GM18499 (cell line): ENCODE measurements around the gene TFE3.
A peak's percentile ranks its signal among the peaks of the same experiment; 100 is the strongest.

Experiments used
- ATAC-seq: cut with Tn5 transposase; IDR thresholded peaks from one replicate; pipeline ENCODE4 v1.9.1; 2021; ENCODE audit warnings: moderate number of reproducible peaks; ENCODE audit not compliant: insufficient read depth, unreplicated experiment

Gene TFE3

DNA sequence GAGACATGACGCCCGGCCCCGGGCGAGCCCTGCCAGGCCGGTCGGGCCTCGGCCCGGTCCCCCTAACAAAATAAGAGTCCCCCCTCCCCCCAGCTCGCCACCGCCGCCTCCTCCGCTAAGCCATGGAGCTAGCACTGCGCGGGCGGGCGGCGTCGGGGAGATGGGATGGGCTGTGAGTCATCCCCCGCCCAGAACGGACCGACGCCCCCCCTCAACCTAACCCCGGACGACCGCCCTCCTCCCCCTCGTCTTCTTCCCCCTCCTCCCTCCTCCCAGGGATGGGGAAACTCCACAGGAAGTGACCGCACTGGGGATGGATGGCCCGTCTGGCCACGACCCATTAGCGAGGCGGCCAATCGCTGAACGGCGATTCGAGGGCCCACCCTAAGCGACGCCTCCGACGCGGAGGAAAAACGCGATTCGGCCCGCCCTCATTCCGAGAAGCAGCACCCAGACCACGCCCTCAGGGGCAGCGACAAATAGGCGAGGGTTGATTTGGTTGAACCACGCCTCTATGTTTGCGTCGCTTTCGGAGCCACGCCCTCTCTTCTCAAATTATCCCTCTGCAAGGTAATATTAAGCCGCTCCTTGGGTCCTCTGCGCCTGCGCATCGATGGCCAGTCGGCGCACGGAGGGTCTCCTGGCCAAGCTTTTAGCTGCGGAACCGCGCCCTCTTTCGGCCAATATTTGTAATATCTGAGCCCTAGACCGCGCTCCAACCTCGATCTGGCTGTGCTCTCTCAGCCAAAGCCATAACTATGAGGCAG lies at the start of gene TFE3:
TFE3 (minus strand) TSS at position 138 of the 767 bp plus-strand sequence; CDS start at position 7, 131 bp downstream.
- peak; percentile 80 for ATAC-seq

GRCh38 chrX:49089553-49089952 lies 46.4 kb upstream of the TFE3 start:
- ATAC-seq, result no peak

DNA sequence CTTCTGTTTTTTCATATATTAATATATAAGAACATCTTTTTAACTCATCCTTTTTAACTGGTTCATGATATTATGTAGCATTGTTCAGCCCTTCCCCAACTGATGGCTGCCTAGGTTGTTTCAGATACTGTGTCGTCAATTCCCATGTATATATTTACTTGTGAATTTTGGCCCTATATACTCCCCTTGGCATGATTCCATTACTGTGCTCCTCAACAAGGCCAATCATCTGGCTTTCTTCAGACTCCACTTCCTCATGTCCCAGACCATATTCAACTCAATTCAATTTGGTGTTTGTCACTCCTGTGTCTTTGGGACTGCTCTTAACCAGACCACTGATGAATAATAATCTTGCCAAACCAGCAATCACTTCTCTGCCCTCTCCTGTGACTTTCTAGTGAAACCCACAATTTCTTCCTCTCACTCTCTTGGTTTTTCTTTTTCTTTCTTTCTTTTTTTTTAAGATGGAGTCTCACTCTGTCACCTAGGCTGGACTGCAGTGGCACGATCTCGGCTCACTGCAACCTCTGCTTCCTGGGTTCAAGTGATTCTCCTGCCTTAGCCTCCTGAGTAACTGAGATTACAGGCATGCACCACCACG lies 39.2 kb upstream of the TFE3 start:
- no peak for ATAC-seq

- no peak for ATAC-seq
These were observed 36.6 kb upstream of the TFE3 start, which contains the start of gene WDR45 for GRCh38 chrX:49079489-49080428. Gene WDR45 (minus strand): TSS chrX:49079887. CDS start chrX:49078095, 1,792 bp downstream.

DNA sequence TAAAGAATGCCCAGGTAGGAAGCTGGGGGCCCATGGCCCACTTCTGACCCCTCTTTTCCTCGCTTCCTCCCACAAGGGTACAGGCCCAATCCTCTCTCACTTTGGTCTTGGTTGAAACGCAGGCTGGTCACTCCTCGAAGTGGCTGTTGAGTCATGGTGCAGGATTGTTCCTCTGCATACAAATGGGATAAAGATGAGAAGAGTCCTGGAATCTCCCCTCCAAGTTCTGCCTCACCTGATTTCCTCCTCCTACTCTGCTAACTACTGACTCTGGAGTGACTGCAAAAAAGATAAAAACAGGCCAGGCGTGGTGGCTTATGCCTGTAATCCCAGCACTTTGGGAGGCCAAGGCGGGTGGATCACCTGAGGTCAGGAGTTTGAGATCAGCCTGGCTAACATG lies 34.8 kb upstream of the TFE3 start:
- ATAC-seq, result no peak

GRCh38 chrX:49075347-49075746 lies 32.2 kb upstream of the TFE3 start:
- ATAC-seq, result no peak

DNA sequence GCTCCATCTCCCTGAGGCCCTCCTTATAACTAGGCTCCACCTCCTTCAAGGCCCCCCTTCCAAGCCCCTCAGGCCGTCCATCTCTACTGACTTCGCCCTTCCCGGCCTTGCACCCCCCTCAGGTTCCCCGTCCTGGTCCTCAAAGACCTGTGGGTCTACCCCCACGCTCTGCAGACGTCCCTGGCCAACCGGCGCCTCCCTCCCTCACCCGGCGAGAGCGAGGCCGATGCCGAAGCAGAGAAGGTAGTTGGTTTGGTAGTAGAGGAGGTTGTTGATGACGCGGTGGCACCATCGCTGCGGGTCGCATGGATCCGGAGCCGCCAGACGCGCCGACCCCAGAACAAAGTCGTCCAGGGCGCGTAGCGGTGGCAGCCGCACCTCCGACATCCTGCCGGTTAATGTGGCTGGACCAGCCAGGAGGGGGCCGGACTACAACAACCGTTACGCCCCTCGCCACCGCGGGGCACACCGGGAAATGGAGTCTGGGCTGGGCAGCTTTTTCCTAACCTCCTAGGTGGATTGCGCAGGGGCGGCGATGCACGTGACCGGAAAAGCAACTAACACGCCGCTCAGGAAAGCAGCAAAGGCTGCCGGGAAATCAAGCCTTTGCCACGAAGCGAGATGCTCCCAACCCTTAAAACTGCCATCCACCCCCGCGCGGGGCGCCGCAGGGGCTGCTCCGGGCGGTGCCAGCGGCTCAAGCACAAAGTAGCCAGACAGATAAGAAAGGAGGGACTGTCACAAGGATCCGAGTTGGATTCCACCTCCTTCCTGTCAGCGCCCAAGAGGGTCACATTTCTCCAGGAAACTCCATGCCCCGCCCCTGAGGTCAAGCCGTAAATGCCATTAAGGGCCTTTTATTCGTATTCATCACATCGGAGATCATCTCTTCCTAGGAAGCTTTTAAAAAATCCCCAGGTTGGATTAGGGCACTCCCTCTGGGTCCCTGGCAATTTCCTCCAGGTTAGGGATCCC lies 30.7 kb upstream of the TFE3 start, which contains the start of gene PRAF2:
PRAF2 (minus strand) TSS at position 402 of the 975 bp plus-strand sequence; CDS start at position 387, 15 bp downstream.
- ATAC-seq, result peak; percentile 62

- ATAC-seq, result no peak
These were observed 29.5 kb upstream of the TFE3 start for GRCh38 chrX:49072712-49073095.

- ATAC-seq, result no peak
These were observed 28.9 kb upstream of the TFE3 start for GRCh38 chrX:49071877-49072711.

DNA sequence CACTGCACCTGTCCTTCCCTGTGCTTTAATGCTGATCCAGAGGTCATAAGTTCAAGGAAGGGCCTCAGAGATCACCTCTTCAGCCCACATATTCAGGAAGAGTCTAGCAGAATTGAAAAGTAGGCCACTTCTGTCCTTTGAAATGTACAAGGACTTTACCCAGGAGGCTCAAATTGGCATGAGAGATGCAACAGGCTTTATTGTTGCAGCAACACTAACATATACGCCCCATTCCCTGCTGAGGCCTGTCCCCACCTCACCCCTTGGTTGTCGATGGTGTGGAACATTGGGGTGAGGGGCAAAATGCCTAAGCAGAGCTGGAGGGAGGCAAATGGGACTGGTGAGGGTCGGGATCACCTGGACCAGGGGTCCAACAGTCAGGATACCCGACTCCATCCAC lies 27.8 kb upstream of the TFE3 start:
- ATAC-seq, result no peak

DNA sequence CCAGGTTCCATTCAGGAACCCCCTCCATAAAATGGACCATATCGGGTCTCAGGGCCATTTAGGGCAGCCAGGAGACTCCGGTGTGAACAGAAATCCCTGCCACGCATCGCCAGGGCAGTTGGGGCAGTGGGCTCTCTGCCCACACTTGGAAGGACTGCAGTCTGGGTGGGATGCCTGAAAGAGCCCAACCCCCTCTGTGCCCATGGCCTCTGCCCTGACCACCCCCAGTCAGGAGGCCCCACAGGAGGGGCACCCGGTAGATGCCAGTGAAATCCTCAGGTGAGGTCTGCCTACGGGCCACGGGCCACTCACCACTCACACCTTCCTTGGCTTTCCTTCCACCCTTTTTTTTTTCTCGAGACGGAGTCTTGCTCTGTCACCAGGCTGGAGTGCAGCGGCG lies 25.9 kb upstream of the TFE3 start:
- ATAC-seq, result no peak

DNA sequence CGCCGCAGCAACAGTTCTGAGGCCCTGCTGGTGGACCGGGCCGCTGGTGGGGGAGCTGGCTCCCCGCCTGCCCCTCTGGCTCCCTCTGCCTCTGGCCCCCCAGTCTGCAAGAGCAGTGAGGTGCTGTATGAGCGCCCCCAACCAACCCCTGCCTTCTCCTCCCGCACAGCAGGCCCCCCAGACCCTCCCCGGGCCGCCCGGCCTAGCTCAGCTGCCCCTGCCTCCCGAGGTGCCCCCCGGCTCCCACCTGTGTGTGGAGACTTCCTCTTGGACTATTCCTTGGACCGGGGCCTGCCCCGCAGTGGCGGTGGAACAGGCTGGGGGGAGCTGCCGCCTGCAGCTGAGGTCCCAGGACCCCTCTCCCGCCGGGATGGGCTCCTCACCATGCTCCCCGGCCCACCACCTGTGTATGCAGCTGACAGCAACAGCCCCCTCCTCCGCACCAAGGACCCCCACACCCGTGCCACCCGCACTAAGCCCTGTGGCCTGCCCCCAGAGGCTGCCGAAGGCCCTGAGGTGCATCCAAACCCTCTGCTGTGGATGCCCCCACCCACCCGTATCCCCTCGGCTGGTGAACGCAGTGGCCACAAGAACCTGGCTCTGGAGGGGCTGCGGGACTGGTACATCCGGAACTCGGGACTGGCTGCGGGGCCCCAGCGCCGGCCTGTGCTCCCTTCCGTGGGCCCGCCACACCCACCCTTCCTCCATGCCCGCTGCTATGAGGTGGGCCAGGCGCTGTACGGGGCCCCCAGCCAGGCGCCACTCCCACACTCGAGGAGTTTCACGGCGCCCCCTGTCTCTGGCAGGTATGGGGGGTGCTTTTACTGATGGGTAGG lies 24.3 kb upstream of the TFE3 start:
- no peak for ATAC-seq

- ATAC-seq, result no peak
These were observed 23.5 kb upstream of the TFE3 start for GRCh38 chrX:49066690-49067089.

DNA sequence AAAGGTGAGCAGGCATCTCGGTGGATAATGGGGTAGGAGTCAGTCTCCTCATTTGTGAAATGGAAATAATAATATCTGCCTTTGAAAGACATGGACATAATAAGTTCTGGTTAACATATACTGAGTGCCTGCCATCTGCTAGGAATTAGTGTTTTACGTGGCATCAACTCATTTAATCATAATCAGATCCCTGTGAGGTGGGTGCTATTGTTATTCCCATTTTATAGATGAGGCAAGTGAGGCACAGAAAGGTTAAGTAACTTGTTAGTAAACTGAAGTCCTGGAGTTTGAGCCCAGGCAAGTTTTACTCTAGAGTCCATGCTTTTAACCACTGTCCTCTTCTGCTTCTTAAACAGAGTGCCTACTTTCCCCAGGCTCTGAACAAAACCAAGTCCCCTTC lies 23.1 kb upstream of the TFE3 start:
- ATAC-seq, result no peak

DNA sequence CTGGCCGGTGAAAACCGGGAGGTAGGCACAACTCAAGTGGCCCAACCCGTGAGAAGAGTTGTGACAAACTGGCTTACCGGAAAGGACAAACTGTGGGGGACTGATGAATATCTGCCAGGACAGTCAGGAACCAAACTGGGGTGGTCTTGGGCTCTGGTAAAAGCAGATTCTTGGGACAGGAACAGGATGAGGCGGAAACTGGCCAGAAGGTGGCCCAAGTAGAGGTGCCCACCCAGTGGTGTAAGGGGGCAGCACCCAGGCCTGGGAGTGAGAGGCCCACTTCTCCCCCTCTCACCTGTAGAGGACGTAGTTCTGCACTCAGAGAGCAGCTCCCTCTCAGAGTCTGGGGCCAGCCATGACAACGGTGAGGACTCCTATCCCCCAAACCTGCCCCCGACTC lies 21.6 kb upstream of the TFE3 start:
- ATAC-seq, result no peak

GRCh38 chrX:49064303-49064702 lies 21.1 kb upstream of the TFE3 start:
- ATAC-seq, result no peak

- ATAC-seq, result no peak
These were observed 20.6 kb upstream of the TFE3 start for GRCh38 chrX:49063715-49064114.

DNA sequence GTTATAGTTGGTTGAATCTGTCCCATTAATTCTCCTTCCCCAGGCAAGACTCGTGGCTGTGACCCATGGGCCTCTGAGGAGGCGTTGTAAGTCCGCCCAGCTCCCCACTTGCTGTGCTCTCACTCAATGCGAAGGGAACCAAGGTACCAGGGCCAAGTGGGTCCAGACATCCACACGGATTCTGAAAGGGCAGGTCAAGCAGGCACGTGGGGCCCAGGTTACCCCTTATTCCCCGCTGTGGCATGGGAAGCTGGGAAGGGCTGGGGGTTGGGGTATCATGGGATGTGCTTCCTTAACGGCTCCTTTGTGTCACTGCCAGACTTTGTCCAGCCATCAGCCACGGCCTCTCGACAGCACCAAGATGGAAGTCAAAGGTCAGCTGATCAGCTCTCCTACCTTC lies 18.8 kb upstream of the TFE3 start:
- no peak for ATAC-seq
